GM21515 (cell line): Measurements from ENCODE around the gene BCL2.
"Not testable (repeated sequence)": the region's sequence is repeated elsewhere in the genome, so short reads cannot be mapped to it uniquely, and the experiment has no call there.

Experiments used
- ATAC-seq: cut with Tn5 transposase; IDR thresholded peaks from one replicate; pipeline ENCODE4 v1.9.1; 2021; ENCODE audit not compliant: unreplicated experiment

Gene BCL2

DNA sequence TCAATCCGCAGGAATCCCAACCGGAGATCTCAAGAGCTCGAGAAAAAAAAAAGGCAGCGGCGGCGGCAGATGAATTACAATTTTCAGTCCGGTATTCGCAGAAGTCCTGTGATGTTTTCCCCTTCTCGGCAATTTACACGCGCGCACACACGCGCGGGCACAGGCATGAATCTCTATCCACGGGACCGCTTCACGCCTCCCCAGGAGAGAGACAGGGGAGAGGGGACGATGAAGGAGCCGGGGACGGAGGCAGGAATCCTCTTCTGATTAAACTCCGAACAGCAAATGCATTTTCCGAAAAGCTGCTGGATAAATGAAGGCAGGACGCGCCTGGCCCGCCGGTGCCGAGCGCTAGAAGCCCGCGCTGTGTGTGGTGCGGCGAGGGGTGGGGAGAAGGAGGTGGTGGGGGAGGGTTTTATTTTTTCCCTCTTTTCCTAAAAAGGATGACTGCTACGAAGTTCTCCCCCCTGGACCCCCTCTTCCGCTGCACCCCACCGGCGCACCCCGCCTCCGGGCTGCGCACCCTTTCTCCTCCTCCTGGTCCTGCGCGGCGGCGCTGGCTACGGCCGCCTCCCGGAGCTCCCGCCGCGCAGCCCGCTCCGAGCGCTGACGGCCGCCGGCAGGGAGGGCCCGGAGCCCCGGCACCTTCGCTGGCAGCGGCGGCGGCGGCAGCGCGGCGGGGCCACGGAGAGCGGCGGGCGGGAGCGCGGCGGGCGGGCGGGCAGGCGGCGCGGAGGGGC, at the start of gene BCL2:
BCL2 (minus strand) TSS at position 387 of the 740 bp plus-strand sequence.
- peak; percentile 19 for ATAC-seq

GRCh38 chr18:63368611-63369010, 49.0 kb upstream of the BCL2 start:
- ATAC-seq = no peak

DNA sequence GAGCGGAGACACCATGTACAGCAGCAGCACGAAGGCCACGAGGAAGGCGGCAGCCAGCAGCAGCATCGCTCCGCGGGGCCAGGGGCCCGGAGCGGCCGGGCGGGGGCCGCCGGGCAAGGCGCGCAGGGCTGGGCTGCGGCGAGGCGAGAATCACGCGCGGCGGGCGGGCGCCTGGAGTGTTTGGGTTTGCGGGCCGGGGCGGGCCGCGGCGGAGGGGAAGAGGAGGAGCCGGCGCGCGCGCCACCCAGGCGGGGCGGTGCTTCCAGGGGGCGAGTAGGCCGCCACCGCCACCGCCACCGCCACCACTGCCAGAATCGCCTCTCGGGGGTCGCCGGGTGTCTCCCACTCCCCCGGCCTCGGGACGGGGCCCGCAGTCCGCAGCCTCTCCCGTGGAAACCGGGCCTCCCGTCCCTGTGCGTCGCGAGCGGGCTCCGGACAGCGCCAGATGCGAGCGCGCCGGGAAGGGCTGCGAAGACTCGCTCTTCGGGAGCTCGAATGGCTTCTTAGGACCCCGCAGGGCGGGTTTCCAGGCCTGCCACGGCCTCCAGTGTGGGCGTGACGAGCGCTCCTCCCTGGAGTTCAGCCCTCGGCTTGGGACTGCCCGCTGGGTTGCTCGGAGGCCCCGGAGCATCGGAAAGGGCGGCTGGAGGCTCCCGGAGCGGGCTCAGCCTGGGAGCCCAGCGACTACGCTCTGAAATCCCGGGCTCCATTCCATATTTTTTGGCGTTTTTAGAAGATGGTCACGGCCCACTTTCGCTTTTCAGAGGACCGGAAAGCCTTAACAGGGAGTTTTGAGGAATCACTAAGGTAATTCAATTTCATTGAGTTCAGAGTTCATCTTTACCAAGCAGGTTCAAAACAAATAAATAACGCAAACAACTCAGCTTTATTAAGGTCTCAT, 47.7 kb upstream of the BCL2 start, which contains the start of gene KDSR:
KDSR (minus strand) TSS at position 154 of the 901 bp plus-strand sequence; CDS start at position 66, 88 bp downstream.
- ATAC-seq = peak; percentile 87

- ATAC-seq = peak; percentile 37
Measured at GRCh38 chr18:63366213-63367052, 46.9 kb upstream of the BCL2 start.

- ATAC-seq = no peak
Measured at GRCh38 chr18:63365876-63366212, 46.3 kb upstream of the BCL2 start.

DNA sequence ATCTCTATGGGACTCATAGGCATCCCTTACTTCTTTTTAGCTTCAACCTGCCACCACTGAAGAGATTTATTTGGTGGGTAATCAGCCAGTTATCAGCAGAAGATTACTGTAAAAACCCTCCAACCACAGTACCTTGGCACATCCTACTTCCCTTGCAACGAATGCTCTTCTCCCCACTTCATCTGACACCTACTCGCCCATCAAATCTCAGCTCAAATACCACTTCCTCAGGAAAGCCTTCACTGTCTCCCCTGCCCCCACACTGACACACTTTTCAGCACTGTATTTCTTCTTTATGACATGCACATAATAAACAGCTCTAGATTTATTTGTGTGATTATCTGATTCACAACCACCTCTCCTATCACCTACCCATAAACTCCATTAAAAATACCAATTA, 44.4 kb upstream of the BCL2 start:
- ATAC-seq = no peak

GRCh38 chr18:63363420-63363819, 43.9 kb upstream of the BCL2 start:
- ATAC-seq = not testable (repeated sequence)

GRCh38 chr18:63356272-63356896, 36.8 kb upstream of the BCL2 start:
- ATAC-seq = no peak

GRCh38 chr18:63350230-63350629, 30.7 kb upstream of the BCL2 start:
- ATAC-seq = no peak

GRCh38 chr18:63348508-63349136, 29.1 kb upstream of the BCL2 start:
- no peak for ATAC-seq

- ATAC-seq = no peak
Measured at GRCh38 chr18:63346480-63347183, 27.1 kb upstream of the BCL2 start.

DNA sequence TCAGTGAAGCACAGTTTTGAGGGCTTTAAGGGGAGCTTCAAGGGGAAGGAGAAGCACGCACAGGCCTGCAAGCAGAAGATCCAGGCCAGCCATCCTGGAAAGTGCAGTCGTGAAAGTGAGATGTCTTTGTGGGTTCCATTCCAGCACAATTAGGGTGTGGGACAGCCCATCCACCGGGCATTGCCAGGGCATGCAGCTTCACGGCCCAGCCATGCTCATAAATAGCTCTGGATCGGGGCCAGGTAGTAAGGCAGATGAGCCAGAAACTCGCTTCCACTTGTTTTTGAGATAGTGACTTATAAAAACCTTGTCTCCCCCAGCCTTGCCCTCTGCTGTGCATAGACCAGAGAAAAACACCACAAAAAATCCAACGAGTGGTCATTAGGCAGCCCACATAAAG, 26.5 kb upstream of the BCL2 start:
- ATAC-seq = no peak

DNA sequence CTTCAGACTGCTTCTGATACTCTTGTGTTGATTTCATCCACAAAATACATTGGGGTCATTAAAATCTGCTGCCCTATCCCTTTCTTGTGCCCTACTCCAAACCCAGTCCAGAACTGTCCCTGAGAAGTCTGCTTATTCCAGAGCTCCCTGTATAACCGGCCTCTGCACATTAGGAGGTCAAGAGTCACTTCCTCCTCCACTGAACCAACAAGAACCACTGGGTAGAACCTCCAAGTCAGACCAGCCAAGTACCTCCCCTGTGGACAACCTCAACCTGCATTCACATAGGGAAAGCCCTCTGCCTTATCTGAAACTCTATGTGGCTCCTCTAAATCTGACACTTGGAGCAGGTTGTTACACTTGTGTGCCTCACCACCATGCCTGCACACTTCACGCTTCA, 25.3 kb upstream of the BCL2 start:
- ATAC-seq = no peak

DNA sequence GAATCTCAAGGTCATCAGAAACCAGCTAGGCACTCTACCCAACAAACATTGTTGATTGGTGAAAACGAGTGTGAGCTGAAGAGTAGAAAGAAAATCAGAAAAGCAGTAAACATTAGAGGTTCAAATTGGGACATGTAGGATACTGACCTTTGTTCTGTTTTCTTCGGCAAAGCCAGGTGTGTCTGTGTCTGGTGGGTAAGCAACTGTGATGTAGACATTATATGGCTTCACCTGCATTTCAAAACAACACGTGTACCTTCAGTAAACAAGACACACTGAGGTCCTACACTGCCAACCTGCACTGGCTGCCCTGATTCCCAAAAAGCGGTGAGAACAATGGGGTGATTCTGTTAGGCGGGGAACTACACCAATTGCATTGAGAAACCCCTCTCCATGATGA, 24.7 kb upstream of the BCL2 start:
- no peak for ATAC-seq

DNA sequence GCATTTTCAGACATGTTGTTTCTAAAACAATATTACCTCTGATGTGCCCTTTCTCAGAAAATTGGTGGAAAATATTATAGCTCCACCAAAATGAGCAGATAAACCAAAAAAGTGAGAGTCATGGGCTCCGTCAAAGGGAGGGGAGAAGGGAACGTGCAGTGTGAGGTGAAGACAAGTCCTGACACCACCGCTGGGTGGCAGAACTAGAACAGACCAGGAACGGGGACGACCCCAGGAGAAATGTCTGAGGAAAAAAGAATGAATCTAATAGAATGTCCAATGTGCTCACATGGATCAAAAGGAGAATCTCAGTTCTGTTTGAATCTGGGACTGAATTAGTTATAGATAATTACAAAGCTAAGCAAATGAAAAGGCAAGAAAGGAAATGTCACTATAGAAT, 22.6 kb upstream of the BCL2 start:
- no peak for ATAC-seq

DNA sequence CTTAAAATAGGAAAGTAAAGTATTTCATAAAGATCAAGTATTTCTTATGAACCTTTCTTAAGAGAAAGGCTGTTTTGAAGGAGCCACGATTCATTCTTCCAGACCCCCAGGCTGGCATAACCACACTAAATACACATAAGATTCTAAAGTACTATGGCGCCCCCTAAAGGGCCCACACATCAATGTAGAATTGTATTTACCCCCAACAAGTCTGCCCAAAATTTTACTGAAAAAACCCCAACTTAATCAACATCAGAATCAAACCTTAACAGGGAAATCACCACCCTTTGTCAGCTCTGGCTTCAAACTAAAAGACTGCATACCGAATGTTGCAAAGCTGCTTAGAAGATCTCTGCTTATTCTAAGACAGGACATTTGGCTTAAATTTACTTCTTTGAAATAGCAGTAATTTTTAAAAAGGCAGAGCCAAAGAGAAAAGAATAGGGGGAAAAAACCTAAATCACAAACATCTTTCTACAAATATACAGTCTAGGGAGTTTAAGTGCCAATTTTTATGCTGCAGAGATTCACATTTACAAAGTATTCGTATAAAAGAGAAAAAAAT, 20.4 kb upstream of the BCL2 start:
- no peak for ATAC-seq

DNA sequence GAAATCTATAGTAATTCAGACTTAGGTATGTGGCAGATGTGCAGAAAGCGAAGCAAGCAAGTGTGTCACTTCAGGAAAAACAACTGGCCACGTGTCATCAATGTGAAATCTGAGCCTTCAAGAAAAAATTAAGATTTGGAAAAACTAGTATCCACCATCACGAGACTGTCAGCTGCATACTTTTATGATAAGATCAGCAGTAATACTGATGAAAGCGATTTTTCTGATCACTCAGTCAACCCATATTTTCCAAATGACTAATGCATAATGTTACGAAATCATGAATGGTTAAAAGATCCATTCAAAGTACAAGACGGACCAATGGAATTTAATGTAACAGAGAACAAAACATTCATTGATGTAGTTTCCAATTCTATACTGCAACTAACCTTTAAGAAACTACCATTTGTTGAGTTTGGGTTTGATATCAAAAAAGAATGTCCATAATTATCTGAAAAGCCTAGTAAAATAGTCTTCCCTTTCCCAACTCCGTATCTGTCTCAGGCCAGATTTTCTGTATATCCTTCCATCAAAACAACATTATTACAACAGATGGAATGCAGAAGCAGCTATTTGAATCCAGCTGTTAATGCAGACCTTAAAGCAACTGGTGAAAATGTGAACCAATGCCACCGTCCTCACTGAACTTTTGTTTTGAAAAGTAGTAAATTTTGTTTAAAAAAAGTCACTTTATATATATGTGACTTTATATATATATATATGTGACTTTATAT, 17.0 kb upstream of the BCL2 start:
- no peak for ATAC-seq

DNA sequence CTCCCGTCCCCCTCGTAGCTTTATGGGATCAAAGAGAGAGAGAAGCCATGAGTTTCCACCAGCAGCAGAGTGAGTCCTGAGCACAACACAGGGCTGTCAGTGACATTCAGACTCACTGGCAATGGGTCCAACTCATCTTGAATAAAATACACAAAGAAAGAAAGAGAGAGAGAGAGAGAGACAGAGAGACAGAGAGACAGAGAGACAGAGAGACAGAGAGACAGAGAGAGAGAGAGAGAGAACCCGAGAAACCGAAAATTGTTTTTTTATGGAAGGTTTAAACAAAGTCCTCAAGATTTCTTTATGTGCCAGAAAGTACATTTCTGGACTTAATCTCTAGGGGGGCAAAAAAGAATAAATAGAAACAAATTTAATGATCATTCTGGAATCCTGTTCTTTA, 11.5 kb upstream of the BCL2 start:
- no peak for ATAC-seq
